Bronchial epithelial cell (primary cell): ENCODE data around the gene EPDR1. TPM values are rescaled to one million over a fixed set of nuclear protein-coding genes. Genes with fewer than 3 reads are reported as not detected.
A peak's percentile ranks its signal among the peaks of the same experiment; 100 is the strongest.

ENCODE experiments used
- DNase-seq: peaks from one replicate; pipeline ENCODE4 v3.0.0-alpha.2; 2010; ENCODE audit warnings: low read depth
- FAIRE-seq: peaks from 2 replicates; lab custom pipeline; 2011; peaks lifted over from hg19 to GRCh38; lab: Jason Lieb, UNC
- H3K27me3 ChIP-seq: 2 replicates; pipeline ENCODE4 v1.5.1; 2011; ENCODE audit warnings: low read length; ENCODE audit not compliant: control insufficient read depth, insufficient read depth
- H3K36me3 ChIP-seq: 2 replicates; pipeline ENCODE4 v1.5.1; 2011; ENCODE audit warnings: low read length; ENCODE audit not compliant: control insufficient read depth, insufficient read depth
- H3K4me3 ChIP-seq: 2 replicates; pipeline ENCODE4 v1.5.1; 2011; ENCODE audit warnings: mild to moderate bottlenecking, low read depth, low read length, control low read depth
- total RNA-seq: library from RNA; depleted of rRNA; stranded (reverse); fragments of >200 nt; gene quantifications from 2 replicates; pipeline ENCODE4 v1.2.1, GENCODE V29; 2014
- TF ChIP-seq, protein P1 (sequence below): IDR thresholded peaks from 2 replicates; pipeline ENCODE4 v1.5.1; 2011; ENCODE audit warnings: mild to moderate bottlenecking, moderate library complexity, low read length, control low read depth, inconsistent platforms; ENCODE audit not compliant: insufficient read depth, severe bottlenecking

Gene EPDR1
- total RNA-seq, result 2.2 and 5.3 TPM in 2 replicates

DNA sequence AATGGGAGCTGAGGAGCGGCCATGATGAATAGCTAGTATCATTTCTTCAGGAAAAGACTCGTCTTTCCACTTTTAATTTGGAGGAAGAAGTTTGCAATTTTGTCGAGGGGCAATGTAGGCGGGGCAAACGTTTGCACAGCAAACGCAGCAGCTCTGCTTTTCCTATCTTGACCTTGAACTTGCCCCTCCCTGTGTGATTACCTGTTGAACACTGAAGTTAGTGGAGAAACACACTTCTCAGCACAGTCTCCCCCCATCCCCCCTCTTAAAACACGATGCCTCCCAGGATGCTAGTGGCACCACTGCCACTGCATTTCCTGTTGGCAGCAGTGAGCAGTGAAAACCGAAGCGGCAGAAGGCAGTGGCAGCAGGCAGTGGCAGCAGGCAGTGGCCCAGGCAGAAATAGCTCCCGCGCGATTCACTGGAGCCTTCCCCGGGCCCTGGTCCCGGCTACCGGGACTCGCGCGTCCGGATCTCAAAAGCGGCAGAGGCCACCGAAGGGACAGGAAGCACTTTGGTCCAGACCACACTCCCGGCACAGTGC is at the start of gene EPDR1:
TSS of gene EPDR1 (plus strand) at position 336 of the 544 bp plus-strand sequence. CDS start 300 bp downstream, outside the sequence.
- peak; percentile 36 for DNase-seq
- H3K27me3 ChIP-seq, result peaks cover 14% of the 10 kb centered on the region
- H3K36me3 ChIP-seq, result no peaks in the 10 kb centered on the region
- no peak for FAIRE-seq
- peak within 1 kb of the TSS; percentile 62 for H3K4me3 ChIP-seq
- TF ChIP-seq, protein P1, sequence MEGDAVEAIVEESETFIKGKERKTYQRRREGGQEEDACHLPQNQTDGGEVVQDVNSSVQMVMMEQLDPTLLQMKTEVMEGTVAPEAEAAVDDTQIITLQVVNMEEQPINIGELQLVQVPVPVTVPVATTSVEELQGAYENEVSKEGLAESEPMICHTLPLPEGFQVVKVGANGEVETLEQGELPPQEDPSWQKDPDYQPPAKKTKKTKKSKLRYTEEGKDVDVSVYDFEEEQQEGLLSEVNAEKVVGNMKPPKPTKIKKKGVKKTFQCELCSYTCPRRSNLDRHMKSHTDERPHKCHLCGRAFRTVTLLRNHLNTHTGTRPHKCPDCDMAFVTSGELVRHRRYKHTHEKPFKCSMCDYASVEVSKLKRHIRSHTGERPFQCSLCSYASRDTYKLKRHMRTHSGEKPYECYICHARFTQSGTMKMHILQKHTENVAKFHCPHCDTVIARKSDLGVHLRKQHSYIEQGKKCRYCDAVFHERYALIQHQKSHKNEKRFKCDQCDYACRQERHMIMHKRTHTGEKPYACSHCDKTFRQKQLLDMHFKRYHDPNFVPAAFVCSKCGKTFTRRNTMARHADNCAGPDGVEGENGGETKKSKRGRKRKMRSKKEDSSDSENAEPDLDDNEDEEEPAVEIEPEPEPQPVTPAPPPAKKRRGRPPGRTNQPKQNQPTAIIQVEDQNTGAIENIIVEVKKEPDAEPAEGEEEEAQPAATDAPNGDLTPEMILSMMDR, result peak; percentile 43

DNA sequence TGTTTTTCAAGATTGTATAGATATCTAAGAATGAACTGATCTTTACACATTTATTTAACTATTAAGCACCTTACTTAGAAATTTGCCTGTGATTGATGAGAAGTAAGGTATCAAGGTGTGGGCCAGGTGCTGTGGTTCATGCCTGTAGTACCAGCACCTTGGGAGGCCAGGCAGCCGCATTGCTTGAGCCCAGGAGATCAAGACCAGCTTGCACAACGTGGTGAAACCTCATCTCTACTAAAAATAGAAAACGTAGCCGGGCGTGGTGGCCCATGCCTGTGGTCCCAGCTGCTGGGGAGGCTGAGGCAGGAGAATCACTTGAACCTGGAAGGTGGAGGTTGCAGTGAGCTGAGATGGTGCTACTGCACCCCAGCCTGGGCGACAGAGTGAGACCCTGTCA is 38.4 kb upstream of the EPDR1 start:
- FAIRE-seq (no peak), DNase-seq (no peak)
- no peak overlapping the region for H3K4me3 ChIP-seq
- no peaks in the 10 kb centered on the region for H3K36me3 ChIP-seq
- TF ChIP-seq, protein P1, result no peak
- H3K27me3 ChIP-seq, result no peaks in the 10 kb centered on the region

DNA sequence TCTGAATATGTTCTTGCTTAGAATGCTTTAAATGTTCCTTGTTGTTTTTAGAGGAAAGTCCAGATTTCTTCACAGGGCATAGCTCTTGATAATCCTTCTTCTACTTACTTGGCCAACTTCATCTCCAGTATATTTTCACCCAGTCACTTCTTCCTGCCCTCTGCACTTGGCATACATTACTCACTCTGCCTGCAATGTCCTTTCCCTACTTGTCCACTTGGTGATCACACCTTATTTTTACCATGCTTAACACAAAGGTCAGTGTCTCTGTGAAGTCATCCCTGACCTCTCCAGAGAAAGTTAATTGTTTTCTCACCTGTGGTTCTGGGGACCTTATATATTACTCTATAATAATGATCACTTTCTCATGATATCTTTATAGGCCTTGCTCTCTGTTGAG is 27.1 kb upstream of the EPDR1 start:
- TF ChIP-seq, protein P1, result no peak
- DNase-seq (no peak), FAIRE-seq (no peak)
- Histone ChIP-seq H3K27me3 (no peaks in the 10 kb centered on the region), H3K36me3 (no peaks in the 10 kb centered on the region), H3K4me3 (no peak overlapping the region)

DNA sequence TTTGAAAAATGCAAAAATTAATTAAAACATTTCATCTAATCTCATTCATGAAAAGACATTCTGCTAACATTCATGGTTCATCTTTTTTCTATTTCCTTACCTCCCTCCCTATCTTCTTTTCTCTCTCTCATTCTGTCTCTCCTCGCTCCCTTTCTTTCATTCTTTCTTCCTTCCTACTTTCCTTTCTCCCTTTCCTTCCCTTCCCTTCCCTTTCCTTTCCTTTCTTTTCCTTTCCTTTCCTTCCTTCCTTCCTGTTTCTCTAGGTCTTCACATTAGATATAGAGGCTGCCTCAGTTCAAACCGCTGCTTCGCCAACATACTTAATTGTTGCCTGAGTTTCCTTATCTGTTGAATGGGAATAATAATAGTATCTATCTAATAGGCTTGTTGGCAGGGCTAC is 25.8 kb upstream of the EPDR1 start:
- no peak overlapping the region for H3K4me3 ChIP-seq
- FAIRE-seq, result no peak
- no peaks in the 10 kb centered on the region for H3K36me3 ChIP-seq
- no peaks in the 10 kb centered on the region for H3K27me3 ChIP-seq
- TF ChIP-seq, protein P1, result no peak
- DNase-seq, result no peak

DNA sequence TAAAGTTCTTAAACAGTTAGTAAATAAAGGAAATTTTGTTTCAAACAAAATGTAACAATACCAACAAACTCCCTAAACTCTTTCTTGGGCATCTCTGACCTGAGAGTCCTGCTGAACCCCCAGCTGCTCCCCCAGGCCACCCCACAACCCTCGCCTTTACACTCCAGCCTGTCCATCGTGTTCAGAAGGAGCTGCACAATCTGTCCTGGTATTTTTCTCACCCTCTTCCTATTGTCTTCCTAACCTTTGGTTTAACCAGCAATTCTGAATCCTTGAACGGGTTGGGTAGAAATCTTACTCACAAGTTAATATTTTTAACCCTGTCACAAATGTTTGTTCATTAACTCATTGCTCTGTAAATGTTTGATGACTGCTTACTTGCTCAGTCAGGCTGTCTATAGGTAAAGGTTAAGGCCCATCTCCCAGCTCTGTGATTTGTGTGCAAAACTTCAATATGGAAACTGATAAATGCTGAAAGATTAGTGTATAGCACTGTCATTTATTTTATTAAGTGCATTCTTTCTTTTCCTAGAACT is 20.7 kb upstream of the EPDR1 start:
- DNase-seq (no peak), FAIRE-seq (no peak)
- H3K4me3 ChIP-seq, result no peak overlapping the region
- no peaks in the 10 kb centered on the region for H3K27me3 ChIP-seq
- TF ChIP-seq, protein P1, result no peak
- no peaks in the 10 kb centered on the region for H3K36me3 ChIP-seq
